Measurements from ENCODE around the gene SFMBT1. TPM values are rescaled to one million over a fixed set of nuclear protein-coding genes. Genes with fewer than 3 reads are reported as not detected.

The SFMBT1 gene
- total and polyA plus RNA-seq, 9 of the 15 experiments (the other 6 are each of a cell fraction or from before 2014, with no cell fraction given) = 0.76 to 6.6 (median 3.6) TPM

GRCh38 chr3:53072653-53073552 is 27.0 kb upstream of the SFMBT1 start (continued):
- TF ChIP-seq ZHX1 (conservative IDR thresholded peaks at IDR 0.05; ENCODE audit: low read length) = no peak
- peak; percentile 73 to 85 for TF ChIP-seq RAD21 (CRISPR knock-in tag; conservative IDR thresholded peaks at IDR 0.05 in 1 of 2, IDR thresholded peaks at IDR 0.05 in 1 of 2)
- peak; percentile 74 for TF ChIP-seq PRDM10 (IDR thresholded peaks at IDR 0.05; ENCODE audit: partially characterized antibody)
- no peak for TF ChIP-seq TCF3 (CRISPR knock-in tag; IDR thresholded peaks at IDR 0.05)
- peak; percentile 41; the same call in 1 of the 2 replicates for TF ChIP-seq ELF1 (tag; IDR thresholded peaks at IDR 0.05)
- TF ChIP-seq DDX20 (tag; IDR thresholded peaks at IDR 0.05; ENCODE audit: low read depth) = no peak
- no peak for TF ChIP-seq ILK (tag; IDR thresholded peaks at IDR 0.05; ENCODE audit: borderline replicate concordance, low read depth)
- no peak for TF ChIP-seq ZNF655 (CRISPR knock-in tag; IDR thresholded peaks at IDR 0.05)
- no peak for TF ChIP-seq JUN (IDR thresholded peaks at IDR 0.05; ENCODE audit: borderline replicate concordance, low read depth, low read length)
- TF ChIP-seq JUN (CRISPR knock-in tag; IDR thresholded peaks at IDR 0.05; ENCODE audit: borderline replicate concordance) = no peak
- no peak for TF ChIP-seq ADNP (tag; IDR thresholded peaks at IDR 0.05)
- TF ChIP-seq RCOR1 (IDR thresholded peaks at IDR 0.05; ENCODE audit: borderline replicate concordance in 1 of 2, low read depth in 2 of 2, low read length in 2 of 2) = 0 out of 4 replicates have a peak, but pooled peaks of 1 of the 2 experiments have one; percentile 53
- TF ChIP-seq GATA2 (CRISPR knock-in tag; IDR thresholded peaks at IDR 0.05) = no peak

Measured in K562 (cell line).